GM21786 (cell line): ENCODE measurements around the gene ALG6.

Source experiments
- ATAC-seq: cut with Tn5 transposase; IDR thresholded peaks from one replicate; pipeline ENCODE4 v1.9.1; 2021; ENCODE audit not compliant: unreplicated experiment

ALG6 gene

DNA sequence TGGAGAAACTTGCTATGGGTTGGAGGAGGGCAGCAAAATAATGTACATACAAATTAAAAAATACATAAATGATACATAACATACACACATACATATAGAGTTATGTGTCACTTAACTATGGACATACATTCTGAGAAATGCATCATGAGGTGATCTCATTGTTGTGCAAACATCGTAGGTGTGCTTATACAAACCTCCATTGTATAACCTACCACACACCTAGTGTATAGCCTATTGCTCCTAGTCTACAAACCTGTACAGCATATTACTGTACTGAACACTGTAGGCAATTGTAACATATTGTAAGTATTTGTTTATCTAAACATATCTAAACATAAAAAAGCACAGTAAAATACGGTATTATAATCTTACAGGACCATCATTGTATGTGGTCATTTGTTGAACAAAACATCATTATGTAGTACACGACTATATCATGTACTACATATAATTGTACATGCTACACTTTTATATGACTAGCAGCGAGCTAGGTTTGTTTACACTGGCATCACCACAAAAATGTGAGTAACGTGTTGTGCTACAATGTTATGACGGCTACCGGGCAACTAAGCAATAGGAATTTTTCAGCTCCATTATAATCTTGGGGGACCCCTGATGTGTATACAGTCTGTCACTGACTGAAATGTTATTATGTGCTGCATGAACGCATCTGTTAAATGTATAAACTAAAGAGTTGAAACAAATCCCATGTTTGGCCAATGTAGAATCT is 120.1 kb downstream of the ALG6 start:
- ATAC-seq, result no peak
